Measurements from ENCODE around the gene KIF23.

GRCh38 chr15:69412701-69413100 is 1.4 kb upstream of the KIF23 start:
- no peak for TF ChIP-seq CTCF (IDR thresholded peaks at IDR 0.05)
- no peak for TF ChIP-seq POLR2AphosphoS5 (IDR thresholded peaks at IDR 0.05)
